HG03196 (cell line): Measurements from ENCODE around the gene TBC1D3H.
"Not testable (repeated sequence)": the region's sequence is repeated elsewhere in the genome, so short reads cannot be mapped to it uniquely, and the experiment has no call there.

Experiments
- ATAC-seq: cut with Tn5 transposase; IDR thresholded peaks from one replicate; pipeline ENCODE4 v1.9.1; 2021; ENCODE audit not compliant: unreplicated experiment

The TBC1D3H gene

GRCh38 chr17:36388385-36389245 is at the start of gene TBC1D3H:
TBC1D3H (minus strand) TSS chr17:36388435; CDS start chr17:36386895, 1,540 bp downstream.
- not testable (repeated sequence) for ATAC-seq

GRCh38 chr17:36428891-36429290 is 40.7 kb upstream of the TBC1D3H start:
- not testable (repeated sequence) for ATAC-seq

GRCh38 chr17:36415180-36415941 is 27.1 kb upstream of the TBC1D3H start:
- ATAC-seq, result not testable (repeated sequence)

GRCh38 chr17:36390943-36391645 is 2.9 kb upstream of the TBC1D3H start:
- not testable (repeated sequence) for ATAC-seq

GRCh38 chr17:36375938-36376337 is 12.3 kb downstream of the TBC1D3H start:
- ATAC-seq, result not testable (repeated sequence)

- ATAC-seq, result not testable (repeated sequence)
Measured at GRCh38 chr17:36362496-36362895, 25.7 kb downstream of the TBC1D3H start.
